ENCODE measurements around the gene DIS3L2. TPM values are rescaled to one million over a fixed set of nuclear protein-coding genes. Genes with fewer than 3 reads are reported as not detected.

DIS3L2 gene
- total and polyA plus RNA-seq, 2 of the 8 experiments (the other 6 are each of a cell fraction or from before 2014, with no cell fraction given), result 11.5 to 21.6 TPM

DNA sequence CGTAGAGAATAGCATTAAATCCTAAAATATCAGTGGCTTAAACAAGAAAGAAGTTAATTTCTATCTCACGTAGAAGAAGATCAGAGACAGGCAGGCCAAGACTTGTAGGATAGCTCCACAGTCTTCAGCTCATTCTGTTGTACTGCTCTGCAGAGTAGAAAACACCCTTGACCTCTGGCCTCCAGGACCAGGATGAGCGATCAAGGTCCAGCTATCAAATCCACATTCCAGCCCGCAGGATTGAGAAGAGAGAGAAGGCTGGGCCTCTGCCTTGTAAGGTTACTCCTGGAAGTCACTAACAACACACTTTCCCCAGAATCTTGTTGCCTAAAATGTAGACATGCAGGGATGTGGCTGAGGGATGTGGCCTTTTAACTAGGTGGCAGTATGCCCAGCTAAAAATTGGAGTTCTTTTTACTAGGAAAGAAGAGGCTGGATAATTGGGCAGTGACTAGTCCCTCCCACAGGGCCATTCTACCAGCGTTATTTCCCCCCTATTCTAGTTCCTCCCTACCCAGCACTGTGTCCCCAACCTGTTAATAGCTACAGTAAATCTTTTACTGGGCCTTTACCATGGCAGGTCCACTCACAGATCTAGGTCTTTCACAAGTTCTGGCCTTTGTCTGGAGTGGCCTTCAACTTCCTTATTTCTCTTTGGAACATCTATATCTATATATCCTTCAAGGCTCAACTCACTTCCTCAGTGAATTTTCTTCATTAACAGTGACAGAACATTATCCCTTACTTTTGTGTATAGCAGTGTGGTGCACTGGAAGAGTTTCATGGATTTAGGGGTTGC is 165.0 kb downstream of the DIS3L2 start:
- Histone ChIP-seq H2BK20ac (ENCODE audit: low read length) (no peak overlapping the region), H2AFZ (ENCODE audit: low read length) (no peak overlapping the region), H3K4me2 (ENCODE audit: insufficient read depth in 1 of 2, low read depth in 2 of 2, low read length in 2 of 2) (no peak overlapping the region), H3K9ac (replicated peaks in 1 of 4; ENCODE audit: extremely low read depth in 1 of 4, low read depth in 3 of 4, low read length in 3 of 4) (no peak overlapping the region), H3K4ac (replicated peaks; ENCODE audit: insufficient read length, low read depth, low read length) (no peak overlapping the region), H2BK120ac (replicated peaks; ENCODE audit: low read depth, low read length) (no peak overlapping the region), H2AK5ac (ENCODE audit: low read depth, low read length) (no peak overlapping the region), H2BK12ac (ENCODE audit: low read depth, low read length) (no peak overlapping the region), H3K56ac (replicated peaks; ENCODE audit: insufficient read length, low read depth, low read length) (no peak overlapping the region), H3K23ac (ENCODE audit: insufficient read length) (no peak overlapping the region), H2BK15ac (ENCODE audit: low read length) (no peak overlapping the region), H3K23me2 (ENCODE audit: low read depth, low read length) (no peaks in the 10 kb centered on the region), H3K27ac (ENCODE audit: low read depth, low read length) (no peak overlapping the region), H3K79me1 (ENCODE audit: low read depth, low read length) (no peaks in the 10 kb centered on the region), H3K36me3 (ENCODE audit: control insufficient read depth in 2 of 4, insufficient read depth in 4 of 4, low read length in 3 of 4) (no peaks in the 10 kb centered on the region), H4K8ac (ENCODE audit: extremely low read depth, insufficient read depth, low read length) (no peak overlapping the region), H4K5ac (ENCODE audit: insufficient read length, low read depth, low read length) (no peak overlapping the region), H3K79me2 (ENCODE audit: control insufficient read depth in 1 of 2, insufficient read depth in 2 of 2, low read length in 2 of 2) (no peaks in the 10 kb centered on the region), H3K14ac (ENCODE audit: insufficient read length) (no peak overlapping the region), H4K20me1 (replicated peaks in 1 of 2; ENCODE audit: control insufficient read depth in 1 of 2, insufficient read depth in 2 of 2, low read length in 2 of 2) (peaks cover 0 to 3% of the 10 kb centered on the region in 2 experiments), H3K4me1 (replicated peaks in 1 of 4; ENCODE audit: control insufficient read depth in 3 of 4, insufficient read depth in 4 of 4, low read length in 3 of 4) (peaks cover 0 to 3% (median 0%) of the 10 kb centered on the region in 4 experiments; a peak in 2 of 7 replicates), H3K4me3 (ENCODE audit: extremely low read depth in 1 of 4, insufficient read depth in 2 of 4, low read depth in 3 of 4, low read length in 4 of 4) (no peak overlapping the region), H3K18ac (ENCODE audit: extremely low read depth, low read length) (no peak overlapping the region), H3K27me3 (replicated peaks in 1 of 4; ENCODE audit: control insufficient read depth in 3 of 4, extremely low read depth in 1 of 4, insufficient read depth in 3 of 4, low read length in 3 of 4) (no peaks in the 10 kb centered on the region), H2BK5ac (ENCODE audit: low read depth, low read length) (no peak overlapping the region), H3K9me3 (ENCODE audit: insufficient read depth in 2 of 2, low read depth in 1 of 2, low read length in 1 of 2) (no peaks in the 10 kb centered on the region), H4K91ac (replicated peaks; ENCODE audit: insufficient read length, low read length) (no peak overlapping the region)
- DNase-seq (ENCODE audit: low read depth in 1 of 2, low spot score in 2 of 2) (no peak), FAIRE-seq (no peak)
- POLR2A ChIA-PET (ENCODE audit: partially characterized antibody), result no interaction called here
- CTCF ChIA-PET (ENCODE audit: partially characterized antibody), result interaction anchor here (0.6 to 4.3 kb wide), 17 partner anchors 9 to 232 kb away, joined by 3 to 39 read pairs (median 4); no protein-coding TSS in a partner anchor
- WGBS, 2 experiments (ENCODE audit: extremely low coverage in 1 of 2, insufficient coverage in 1 of 2, insufficient read length in 1 of 2, insufficient replicate concordance in 2 of 2, low coverage in 1 of 2, low lambda C conversion rate in 2 of 2, missing lambda C conversion rate in 1 of 2), result 85% methylated on average over 5 of the region's 5 CpGs; no CpG with 5 or more reads in 1 of the 2 experiments
- TF ChIP-seq KDM5A (IDR thresholded peaks at IDR 0.05; ENCODE audit: low read length) (no peak), POLR2AphosphoS5 (IDR thresholded peaks at IDR 0.05; ENCODE audit: low read depth, low read length) (no peak), TEAD4 (IDR thresholded peaks at IDR 0.05; ENCODE audit: low read depth, low read length) (no peak), SIRT6 (IDR thresholded peaks at IDR 0.05; ENCODE audit: low read length) (no peak), USF2 (IDR thresholded peaks at IDR 0.05; ENCODE audit: low read length) (no peak), NRF1 (IDR thresholded peaks at IDR 0.05; ENCODE audit: low read depth, low read length) (no peak), RFX5 (IDR thresholded peaks at IDR 0.05; ENCODE audit: borderline replicate concordance, low read depth, low read length) (no peak), SRF (IDR thresholded peaks at IDR 0.05; ENCODE audit: low read depth, low read length) (no peak), KDM4A (IDR thresholded peaks at IDR 0.05; ENCODE audit: low read depth, low read length, severe bottlenecking) (no peak), SP1 (IDR thresholded peaks at IDR 0.05; ENCODE audit: low read depth, low read length) (no peak), ZNF274 (IDR thresholded peaks at IDR 0.05; ENCODE audit: borderline replicate concordance, extremely low read depth, low read length) (no peak)
- TF ChIP-seq, protein P1, sequence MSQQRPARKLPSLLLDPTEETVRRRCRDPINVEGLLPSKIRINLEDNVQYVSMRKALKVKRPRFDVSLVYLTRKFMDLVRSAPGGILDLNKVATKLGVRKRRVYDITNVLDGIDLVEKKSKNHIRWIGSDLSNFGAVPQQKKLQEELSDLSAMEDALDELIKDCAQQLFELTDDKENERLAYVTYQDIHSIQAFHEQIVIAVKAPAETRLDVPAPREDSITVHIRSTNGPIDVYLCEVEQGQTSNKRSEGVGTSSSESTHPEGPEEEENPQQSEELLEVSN (IDR thresholded peaks at IDR 0.05), result no peak

All from H1 (cell line).